Thyroid gland (tissue), 4 donors: Measurements from ENCODE around the gene RPS21. TPM values are rescaled to one million over a fixed set of nuclear protein-coding genes. Genes with fewer than 3 reads are reported as not detected.
"Not testable (repeated sequence)": the region's sequence is repeated elsewhere in the genome, so short reads cannot be mapped to it uniquely, and the experiment has no call there.

Experiments
- DNase-seq, 2 donors: peaks; one replicate each; pipeline ENCODE4 v3.0.0-alpha.2; 2019
- H3K27ac ChIP-seq, 3 donors: fragments of 200-600 bp; sonication (generic); 1 replicate in 2 of 3; 2 replicates in 1 of 3; pipeline ENCODE4 v1.5.1; 2016 to 2019; ENCODE audit warnings: mild to moderate bottlenecking in 1 of 3, moderate library complexity in 1 of 3
- H3K27me3 ChIP-seq: fragments of 200-600 bp; sonication (generic); one replicate; pipeline ENCODE4 v1.5.1; 2019
- H3K36me3 ChIP-seq, 2 donors: fragments of 200-600 bp; sonication (generic); one replicate each; pipeline ENCODE4 v1.5.1; 2016 to 2019
- H3K4me1 ChIP-seq, 2 donors: fragments of 200-600 bp; sonication (generic); one replicate each; pipeline ENCODE4 v1.5.1; 2017 to 2019
- H3K4me3 ChIP-seq, 3 donors: fragments of 200-600 bp; sonication (generic); replicated peaks in 1 of 3; 1 replicate in 2 of 3; 2 replicates in 1 of 3; pipeline ENCODE4 v1.5.1; 2016; ENCODE audit warnings: mild to moderate bottlenecking in 1 of 3
- H3K9me3 ChIP-seq: fragments of 200-600 bp; sonication (generic); one replicate; pipeline ENCODE4 v1.5.1; 2017
- POLR2A ChIP-seq, 2 donors: fragments of 450-650 bp; IDR thresholded peaks; one replicate each; pipeline ENCODE4 v1.6.1; 2017; ENCODE audit warnings: antibody characterized with exemption in 2 of 2, mild to moderate bottlenecking in 2 of 2, moderate library complexity in 1 of 2
- WGBS, 2 donors: methylation state at CpG; one replicate each; pipeline ENCODE4 v1.1.5; 2017; 5-methylcytosine and 5-hydroxymethylcytosine counted together
- intact Hi-C: fragments of 100-400 bp; cut with DNase I; formaldehyde crosslinking; loops from one replicate; pipeline ENCODE4 v1.15.1; 2023
- total RNA-seq, 4 donors: library from RNA; depleted of rRNA; stranded (reverse); fragments of >200 nt; gene quantifications; one replicate each; pipeline ENCODE4 v1.2.3, GENCODE V29; 2016
- TF ChIP-seq, protein P1 (sequence below), 6 experiments: fragments of 200-600 bp in 3 of 6; fragments of 450-650 bp in 3 of 6; sonication (generic) in 3 of 6; IDR thresholded peaks; one replicate each; pipeline ENCODE4 v1.5.1; 2016 to 2019; ENCODE audit warnings: antibody characterized with exemption in 6 of 6, mild to moderate bottlenecking in 2 of 6, inconsistent platforms in 1 of 6, moderate library complexity in 1 of 6

The RPS21 gene
- total RNA-seq, 4 donors from 2014 or later = 1,818 to 3,649 (median 2,349) TPM

DNA sequence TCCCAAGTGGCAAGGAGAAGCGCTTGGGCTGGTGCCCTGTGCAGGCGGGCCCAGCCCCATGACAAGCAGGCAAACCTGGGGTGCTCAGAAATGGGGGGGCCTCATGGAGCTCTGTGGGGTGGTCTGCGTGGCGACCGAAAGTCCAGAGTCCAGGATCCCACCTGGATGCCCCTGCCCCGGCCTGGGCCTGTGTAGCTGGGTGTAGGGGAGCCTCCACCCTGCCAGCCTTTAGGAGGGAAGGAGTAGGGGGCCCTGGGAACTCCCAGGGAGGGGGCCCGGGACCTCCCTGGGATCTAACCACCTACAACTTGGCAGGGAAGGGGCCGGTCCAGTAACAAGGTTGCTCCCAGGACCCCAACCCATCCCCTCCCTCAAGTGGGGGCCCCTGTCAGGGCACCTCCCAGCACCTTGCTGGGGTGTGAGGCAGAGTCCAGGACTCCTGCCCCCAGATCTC lies 15.3 kb upstream of the RPS21 start:
- WGBS, 2 donors = 80 to 100% methylated on average over 2 of the region's 8 CpGs
- DNase-seq = no peak
- Histone ChIP-seq H3K27me3 (no peaks in the 10 kb centered on the region), H3K27ac (no peak overlapping the region), H3K4me1 (peaks cover 49 to 69% of the 10 kb centered on the region in 2 donors), H3K4me3 (no peak overlapping the region), H3K36me3 (no peaks in the 10 kb centered on the region), H3K9me3 (no peaks in the 10 kb centered on the region)
- TF ChIP-seq, protein P1, sequence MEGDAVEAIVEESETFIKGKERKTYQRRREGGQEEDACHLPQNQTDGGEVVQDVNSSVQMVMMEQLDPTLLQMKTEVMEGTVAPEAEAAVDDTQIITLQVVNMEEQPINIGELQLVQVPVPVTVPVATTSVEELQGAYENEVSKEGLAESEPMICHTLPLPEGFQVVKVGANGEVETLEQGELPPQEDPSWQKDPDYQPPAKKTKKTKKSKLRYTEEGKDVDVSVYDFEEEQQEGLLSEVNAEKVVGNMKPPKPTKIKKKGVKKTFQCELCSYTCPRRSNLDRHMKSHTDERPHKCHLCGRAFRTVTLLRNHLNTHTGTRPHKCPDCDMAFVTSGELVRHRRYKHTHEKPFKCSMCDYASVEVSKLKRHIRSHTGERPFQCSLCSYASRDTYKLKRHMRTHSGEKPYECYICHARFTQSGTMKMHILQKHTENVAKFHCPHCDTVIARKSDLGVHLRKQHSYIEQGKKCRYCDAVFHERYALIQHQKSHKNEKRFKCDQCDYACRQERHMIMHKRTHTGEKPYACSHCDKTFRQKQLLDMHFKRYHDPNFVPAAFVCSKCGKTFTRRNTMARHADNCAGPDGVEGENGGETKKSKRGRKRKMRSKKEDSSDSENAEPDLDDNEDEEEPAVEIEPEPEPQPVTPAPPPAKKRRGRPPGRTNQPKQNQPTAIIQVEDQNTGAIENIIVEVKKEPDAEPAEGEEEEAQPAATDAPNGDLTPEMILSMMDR (IDR thresholded peaks at IDR 0.05) = no peak
- TF ChIP-seq POLR2A (IDR thresholded peaks at IDR 0.05) = no peak
- intact Hi-C loops = no loop called here

DNA sequence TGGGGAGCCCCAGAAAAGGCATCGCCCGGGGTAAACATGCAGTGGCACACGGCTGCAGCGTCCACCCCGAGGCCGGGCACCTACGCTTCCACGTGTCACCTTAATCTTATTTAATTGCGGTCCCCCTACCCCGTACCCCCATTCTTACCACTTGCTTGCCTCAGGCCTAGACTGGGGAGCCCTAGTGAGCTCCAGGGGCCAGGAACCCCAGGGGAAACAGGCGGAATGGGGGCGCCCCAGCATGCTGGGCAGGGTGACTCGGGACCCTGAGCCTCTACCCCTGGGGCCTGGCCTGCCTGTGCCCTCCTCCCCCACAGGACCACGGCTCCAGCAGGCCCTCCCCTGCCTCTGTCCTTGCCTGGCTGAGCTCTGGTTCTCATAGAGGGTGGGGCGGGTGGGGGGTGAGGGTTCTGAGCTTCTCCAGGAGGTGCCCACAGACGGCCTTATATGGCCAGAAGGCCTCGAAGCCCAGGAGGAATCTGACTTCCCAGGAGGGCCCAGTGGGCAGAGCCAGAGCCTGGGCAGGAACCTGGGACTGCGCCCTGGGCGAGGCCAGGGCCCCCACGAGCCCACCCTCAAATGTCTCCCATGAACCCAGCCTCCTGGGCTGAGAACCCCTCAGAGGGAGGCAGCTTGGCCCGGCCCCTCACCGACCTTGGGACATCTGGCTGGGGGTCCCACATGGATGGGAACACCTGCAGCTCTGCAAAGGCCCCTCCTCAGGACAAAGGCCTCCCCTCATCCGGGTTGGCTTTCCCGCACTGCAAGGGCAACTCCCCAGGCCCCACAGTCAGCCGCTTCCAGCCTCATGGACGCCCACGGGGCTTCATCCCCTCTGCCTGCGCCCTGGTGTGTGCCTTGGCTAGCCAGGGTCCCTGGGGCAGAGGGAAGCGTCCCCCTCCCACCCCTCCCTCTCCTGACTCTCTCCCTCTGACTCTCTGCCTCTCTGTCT lies 14.6 kb upstream of the RPS21 start:
- no peak overlapping the region for H3K27ac ChIP-seq
- DNase-seq = no peak
- H3K4me3 ChIP-seq = no peak overlapping the region
- H3K27me3 ChIP-seq = no peaks in the 10 kb centered on the region
- WGBS, 2 donors = 84 to 87% methylated on average over 18 to 22 of the region's 29 CpGs
- H3K9me3 ChIP-seq = no peaks in the 10 kb centered on the region
- H3K36me3 ChIP-seq = no peaks in the 10 kb centered on the region
- TF ChIP-seq POLR2A (IDR thresholded peaks at IDR 0.05) = no peak
- TF ChIP-seq, protein P1 (IDR thresholded peaks at IDR 0.05) = no peak
- intact Hi-C loops = no loop called here
- H3K4me1 ChIP-seq = peaks cover 55 to 75% of the 10 kb centered on the region in 2 donors

DNA sequence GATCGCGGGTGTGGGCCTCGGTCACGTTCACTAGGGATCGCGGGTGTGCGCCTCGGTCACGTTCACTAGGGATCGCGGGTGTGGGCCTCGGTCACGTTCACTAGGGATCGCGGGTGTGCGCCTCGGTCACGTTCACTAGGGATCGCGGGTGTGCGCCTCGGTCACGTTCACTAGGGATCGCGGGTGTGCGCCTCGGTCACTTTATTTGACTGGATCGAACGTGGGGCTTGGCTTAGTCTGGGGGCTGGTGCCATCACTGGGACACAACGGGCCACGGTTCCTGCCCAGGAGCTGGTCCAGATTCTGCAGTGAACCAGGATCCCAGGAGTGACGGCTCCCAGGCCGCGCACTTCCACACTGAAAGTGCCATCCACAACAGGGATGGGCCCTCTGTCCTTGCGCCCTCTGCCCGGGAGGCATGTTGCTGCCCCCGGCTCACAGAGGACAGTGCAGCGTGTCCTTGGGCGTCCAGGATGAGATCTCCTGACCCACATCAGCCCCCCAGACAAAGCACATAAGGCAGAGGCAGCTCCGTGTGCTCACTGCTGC lies 13.2 kb upstream of the RPS21 start:
- H3K27me3 ChIP-seq, H3K27ac ChIP-seq, H3K9me3 ChIP-seq, intact Hi-C loops, DNase-seq, H3K36me3 ChIP-seq, H3K4me3 ChIP-seq: not testable (repeated sequence)
- peaks cover 55 to 75% of the 10 kb centered on the region in 2 donors for H3K4me1 ChIP-seq
- WGBS, 2 donors = 76 to 83% methylated on average over 5 to 6 of the region's 40 CpGs

DNA sequence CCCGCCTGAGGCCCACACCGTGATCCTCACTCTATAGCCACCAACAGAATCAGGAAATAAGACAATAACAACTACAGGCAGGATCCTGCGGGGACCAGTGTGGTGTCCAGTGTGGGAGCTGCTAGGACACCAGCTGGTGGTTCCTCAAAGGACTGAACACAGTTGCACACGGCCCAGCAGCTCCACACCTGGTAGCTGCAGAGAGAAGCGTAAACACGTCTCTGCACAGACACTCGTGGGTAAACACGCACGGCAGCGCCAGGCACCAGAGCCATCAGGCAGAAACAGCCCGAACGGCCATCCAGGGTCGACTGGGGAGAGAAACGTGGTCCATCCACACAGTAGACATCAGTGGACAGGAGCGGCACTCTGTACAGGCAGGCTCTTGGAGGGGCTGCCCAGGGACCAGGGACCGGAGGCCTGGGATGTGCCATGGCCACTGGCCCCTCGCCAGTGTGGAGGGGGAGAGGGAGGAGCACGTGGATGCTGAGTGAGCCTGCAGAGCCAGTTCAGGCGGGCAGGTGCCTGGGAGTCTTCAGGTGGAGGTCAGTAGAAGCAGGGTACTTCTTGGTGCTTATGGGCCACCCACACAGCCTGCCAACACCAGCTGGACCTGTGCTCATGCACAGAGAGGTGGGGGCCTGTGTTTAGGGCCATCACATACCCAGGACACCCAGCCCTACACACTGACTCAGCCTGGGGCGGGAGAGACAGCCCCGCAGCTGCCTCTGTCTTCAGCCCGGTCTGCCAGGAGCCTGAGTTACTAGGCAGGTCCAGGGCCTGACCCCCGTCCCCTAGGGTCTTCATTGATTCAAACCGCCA lies 12.4 kb upstream of the RPS21 start:
- TF ChIP-seq, protein P1 (IDR thresholded peaks at IDR 0.05) = no peak
- TF ChIP-seq POLR2A (IDR thresholded peaks at IDR 0.05) = no peak
- DNase-seq = peak; percentile 71 to 80
- intact Hi-C loops = no loop called here
- Histone ChIP-seq H3K9me3 (no peaks in the 10 kb centered on the region), H3K27ac (peak overlapping the region in 2 of 3 donors; percentile 31 to 36), H3K4me3 (no peak overlapping the region), H3K4me1 (peaks cover 47 to 74% of the 10 kb centered on the region in 2 donors), H3K36me3 (no peaks in the 10 kb centered on the region), H3K27me3 (no peaks in the 10 kb centered on the region)
- WGBS, 2 donors = 54 to 55% methylated on average over 21 to 24 of the region's 24 CpGs
